GM23338 (cell line): ENCODE results near the gene KLHL8. TPM values are rescaled to one million over a fixed set of nuclear protein-coding genes. Genes with fewer than 3 reads are reported as not detected.

Experiments
- ATAC-seq: fragments of 200-7000 bp; cut with Tn5 transposase; 3 replicates; pipeline ENCODE4 v1.9.1; 2020
- DNase-seq: peaks from one replicate; pipeline ENCODE4 v3.0.0-alpha.2; 2015; ENCODE audit warnings: low spot score
- H2AFZ ChIP-seq: fragments of 200-600 bp; sonication (generic); 2 replicates; pipeline ENCODE4 v1.8.0; 2016; ENCODE audit warnings: antibody characterized with exemption, mild to moderate bottlenecking, moderate library complexity
- H3F3A ChIP-seq: fragments of 200-600 bp; sonication (generic); replicated peaks from 2 replicates; pipeline ENCODE4 v1.8.0; 2017; ENCODE audit warnings: antibody characterized with exemption, mixed run types, low read depth
- H3K27ac ChIP-seq: fragments of 200-600 bp; sonication (generic); 2 replicates; pipeline ENCODE4 v1.6.1; 2016; ENCODE audit warnings: low read depth
- H3K27me3 ChIP-seq: fragments of 200-600 bp; sonication (generic); 2 replicates; pipeline ENCODE4 v1.8.0; 2016; ENCODE audit warnings: mild to moderate bottlenecking, mixed run types, moderate library complexity; ENCODE audit not compliant: insufficient read depth
- H3K36me3 ChIP-seq: fragments of 200-600 bp; sonication (generic); 2 replicates; pipeline ENCODE4 v1.8.0; 2016; ENCODE audit warnings: mild to moderate bottlenecking; ENCODE audit not compliant: insufficient read depth
- H3K4me1 ChIP-seq: fragments of 200-600 bp; sonication (generic); 2 replicates; pipeline ENCODE4 v1.8.0; 2016; ENCODE audit warnings: mild to moderate bottlenecking, moderate library complexity; ENCODE audit not compliant: insufficient read depth
- H3K4me2 ChIP-seq: fragments of 200-600 bp; sonication (generic); 2 replicates; pipeline ENCODE4 v1.7.1; 2017; ENCODE audit warnings: mixed run types
- H3K4me3 ChIP-seq: fragments of 200-600 bp; sonication (generic); 2 replicates; pipeline ENCODE4 v1.6.1; 2016; ENCODE audit warnings: mixed run types
- H3K79me2 ChIP-seq: fragments of 200-600 bp; sonication (generic); replicated peaks from 2 replicates; pipeline ENCODE4 v1.8.0; 2017; ENCODE audit warnings: mild to moderate bottlenecking; ENCODE audit not compliant: insufficient read depth
- H3K9me2 ChIP-seq: fragments of 200-600 bp; sonication (generic); 2 replicates; pipeline ENCODE4 v1.8.0; 2017; ENCODE audit not compliant: insufficient read depth
- H4K20me1 ChIP-seq: fragments of 200-600 bp; sonication (generic); replicated peaks from 2 replicates; pipeline ENCODE4 v1.8.0; 2017; ENCODE audit warnings: mild to moderate bottlenecking; ENCODE audit not compliant: insufficient read depth
- H3K27ac Mint-ChIP-seq: 2 replicates; pipeline ENCODE4 v1.8.0; 2020; ENCODE audit warnings: inconsistent platforms, mild to moderate bottlenecking, moderate library complexity, mixed read lengths
- H3K27me3 Mint-ChIP-seq: 3 replicates; pipeline ENCODE4 v1.8.0; 2022; ENCODE audit warnings: low read depth, mild to moderate bottlenecking, moderate library complexity, mixed read lengths, inconsistent platforms; ENCODE audit not compliant: insufficient read depth, poor library complexity
- H3K36me3 Mint-ChIP-seq: 3 replicates; pipeline ENCODE4 v1.8.0; 2021; ENCODE audit warnings: low read depth, mild to moderate bottlenecking, inconsistent platforms, moderate library complexity, mixed read lengths
- H3K4me1 Mint-ChIP-seq: 3 replicates; pipeline ENCODE4 v1.8.0; 2020; ENCODE audit warnings: mild to moderate bottlenecking, inconsistent platforms, mixed read lengths
- H3K4me3 Mint-ChIP-seq: 3 replicates; pipeline ENCODE4 v1.8.0; 2021; ENCODE audit warnings: moderate library complexity, mild to moderate bottlenecking, inconsistent platforms, mixed read lengths
- H3K9me3 Mint-ChIP-seq: 3 replicates; pipeline ENCODE4 v1.8.0; 2020; ENCODE audit warnings: moderate library complexity, mild to moderate bottlenecking, inconsistent platforms, mixed read lengths
- CREB1 ChIP-seq: fragments of 250-450 bp; sonication (Bioruptor Pico); IDR thresholded peaks from 2 replicates; pipeline ENCODE4 v1.5.0; 2020; ENCODE audit warnings: low read depth, mild to moderate bottlenecking, moderate library complexity
- EZH2 ChIP-seq: fragments of 200-600 bp; sonication (generic); IDR thresholded peaks from one replicate; pipeline ENCODE4 v1.8.0; 2017; ENCODE audit warnings: antibody characterized with exemption, mild to moderate bottlenecking, low read depth; ENCODE audit not compliant: unreplicated experiment
- JUNB ChIP-seq: IDR thresholded peaks from one replicate; pipeline ENCODE4 v1.6.1; 2016; ENCODE audit warnings: antibody characterized with exemption; ENCODE audit not compliant: unreplicated experiment
- POLR2AphosphoS5 ChIP-seq: IDR thresholded peaks from 2 replicates; pipeline ENCODE4 v1.6.1; 2016; ENCODE audit warnings: antibody characterized with exemption, low read depth
- STAT1 ChIP-seq: IDR thresholded peaks from one replicate; pipeline ENCODE4 v1.6.1; 2016; ENCODE audit warnings: antibody characterized with exemption; ENCODE audit not compliant: unreplicated experiment
- ZNF114 ChIP-seq: fragments of 250-450 bp; sonication (Bioruptor Pico); IDR thresholded peaks from 2 replicates; pipeline ENCODE4 v1.5.0; 2020; ENCODE audit warnings: mild to moderate bottlenecking, moderate library complexity
- polyA plus RNA-seq: library from polyadenylated mRNA; unstranded; fragments of >200 nt; fragmentation: Nextera tagmentation; extraction: Ambion mirVana; gene quantifications from 2 replicates; pipeline ENCODE4 v1.2.1, GENCODE V29; 2016
- total RNA-seq: library from RNA; depleted of rRNA; stranded (reverse); fragments of >200 nt; shearing (Covaris generic); gene quantifications from 2 replicates; pipeline ENCODE4 v1.2.3, GENCODE V29; 2014
- TF ChIP-seq, protein P1 (sequence below): fragments of 250-450 bp; sonication (Bioruptor Pico); IDR thresholded peaks from 2 replicates; pipeline ENCODE4 v1.5.0; 2020; ENCODE audit warnings: mild to moderate bottlenecking, moderate library complexity

Gene KLHL8
- total and polyA plus RNA-seq, 2 experiments from 2014 or later: 3.3 to 7.2 TPM

DNA sequence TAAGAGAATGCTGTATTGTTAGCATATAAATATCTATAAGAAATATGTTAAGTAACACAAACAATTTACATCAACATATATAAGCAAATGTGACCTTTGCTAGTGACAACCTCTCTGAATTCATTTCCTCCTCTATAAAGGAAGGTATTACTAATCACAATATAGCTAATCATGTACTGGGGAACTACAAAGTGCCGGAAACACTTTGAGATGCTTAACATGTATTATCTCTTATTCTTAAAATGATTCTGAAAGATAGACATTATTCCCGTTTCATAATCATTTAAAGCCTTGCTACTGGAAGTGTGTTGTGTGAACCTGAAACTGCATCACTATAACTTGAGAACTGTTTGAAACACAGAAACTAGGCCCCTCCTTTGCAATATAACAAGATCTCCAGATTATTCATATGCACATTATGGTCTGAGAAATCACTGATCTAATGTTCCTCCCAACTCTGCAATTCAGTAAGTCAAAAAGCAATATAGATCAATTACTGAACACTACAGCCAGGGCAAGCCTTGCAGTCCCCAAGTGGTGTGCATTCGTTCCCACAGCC is 54.0 kb downstream of the KLHL8 start:
- Histone ChIP-seq H3K4me3 (no peak overlapping the region), H3K79me2 (no peaks in the 10 kb centered on the region), H3K9me2 (no peaks in the 10 kb centered on the region; the same call in 1 of the 2 replicates), H2AFZ (no peak overlapping the region), H3K27ac (no peak overlapping the region), H3K4me2 (no peak overlapping the region), H4K20me1 (no peaks in the 10 kb centered on the region; the same call in 1 of the 2 replicates), H3K36me3 (no peaks in the 10 kb centered on the region; the same call in 1 of the 2 replicates), H3K27me3 (no peaks in the 10 kb centered on the region), H3K4me1 (no peaks in the 10 kb centered on the region; the same call in 1 of the 2 replicates), H3F3A (no peaks in the 10 kb centered on the region)
- TF ChIP-seq ZNF114 (CRISPR knock-in tag) (no peak), EZH2 (no peak)
- no peaks in the 10 kb centered on the region for H3K4me1 Mint-ChIP-seq
- no peak overlapping the region for H3K4me3 Mint-ChIP-seq
- no peaks in the 10 kb centered on the region for H3K36me3 Mint-ChIP-seq
- H3K9me3 Mint-ChIP-seq: no peaks in the 10 kb centered on the region
- no peaks in the 10 kb centered on the region for H3K27me3 Mint-ChIP-seq
- no peak overlapping the region for H3K27ac Mint-ChIP-seq
- DNase-seq (no peak), ATAC-seq (no peak)

GRCh38 chr4:87165892-87166291 is 54.5 kb downstream of the KLHL8 start:
- Histone ChIP-seq H2AFZ (no peak overlapping the region), H3F3A (no peaks in the 10 kb centered on the region), H3K4me3 (no peak overlapping the region), H3K36me3 (no peaks in the 10 kb centered on the region; the same call in 1 of the 2 replicates), H3K9me2 (no peaks in the 10 kb centered on the region; the same call in 1 of the 2 replicates), H3K4me2 (no peak overlapping the region), H4K20me1 (no peaks in the 10 kb centered on the region; the same call in 1 of the 2 replicates), H3K27ac (no peak overlapping the region), H3K4me1 (no peaks in the 10 kb centered on the region; the same call in 1 of the 2 replicates), H3K27me3 (no peaks in the 10 kb centered on the region), H3K79me2 (no peaks in the 10 kb centered on the region)
- H3K36me3 Mint-ChIP-seq: no peaks in the 10 kb centered on the region
- H3K27ac Mint-ChIP-seq: no peak overlapping the region
- no peak overlapping the region for H3K4me3 Mint-ChIP-seq
- H3K27me3 Mint-ChIP-seq: no peaks in the 10 kb centered on the region
- no peak for DNase-seq
- ATAC-seq: no peak
- no peaks in the 10 kb centered on the region for H3K9me3 Mint-ChIP-seq
- no peaks in the 10 kb centered on the region for H3K4me1 Mint-ChIP-seq
- TF ChIP-seq ZNF114 (CRISPR knock-in tag) (no peak), STAT1 (no peak), POLR2AphosphoS5 (no peak), EZH2 (no peak)

- no peaks in the 10 kb centered on the region for H3K4me1 Mint-ChIP-seq
- no peaks in the 10 kb centered on the region for H3K79me2 ChIP-seq
- H3K9me3 Mint-ChIP-seq: no peaks in the 10 kb centered on the region
- no peaks in the 10 kb centered on the region for H3K27me3 ChIP-seq
- TF ChIP-seq JUNB: no peak
- no peak for TF ChIP-seq CREB1 (CRISPR knock-in tag)
- TF ChIP-seq STAT1: no peak
- TF ChIP-seq, protein P1, sequence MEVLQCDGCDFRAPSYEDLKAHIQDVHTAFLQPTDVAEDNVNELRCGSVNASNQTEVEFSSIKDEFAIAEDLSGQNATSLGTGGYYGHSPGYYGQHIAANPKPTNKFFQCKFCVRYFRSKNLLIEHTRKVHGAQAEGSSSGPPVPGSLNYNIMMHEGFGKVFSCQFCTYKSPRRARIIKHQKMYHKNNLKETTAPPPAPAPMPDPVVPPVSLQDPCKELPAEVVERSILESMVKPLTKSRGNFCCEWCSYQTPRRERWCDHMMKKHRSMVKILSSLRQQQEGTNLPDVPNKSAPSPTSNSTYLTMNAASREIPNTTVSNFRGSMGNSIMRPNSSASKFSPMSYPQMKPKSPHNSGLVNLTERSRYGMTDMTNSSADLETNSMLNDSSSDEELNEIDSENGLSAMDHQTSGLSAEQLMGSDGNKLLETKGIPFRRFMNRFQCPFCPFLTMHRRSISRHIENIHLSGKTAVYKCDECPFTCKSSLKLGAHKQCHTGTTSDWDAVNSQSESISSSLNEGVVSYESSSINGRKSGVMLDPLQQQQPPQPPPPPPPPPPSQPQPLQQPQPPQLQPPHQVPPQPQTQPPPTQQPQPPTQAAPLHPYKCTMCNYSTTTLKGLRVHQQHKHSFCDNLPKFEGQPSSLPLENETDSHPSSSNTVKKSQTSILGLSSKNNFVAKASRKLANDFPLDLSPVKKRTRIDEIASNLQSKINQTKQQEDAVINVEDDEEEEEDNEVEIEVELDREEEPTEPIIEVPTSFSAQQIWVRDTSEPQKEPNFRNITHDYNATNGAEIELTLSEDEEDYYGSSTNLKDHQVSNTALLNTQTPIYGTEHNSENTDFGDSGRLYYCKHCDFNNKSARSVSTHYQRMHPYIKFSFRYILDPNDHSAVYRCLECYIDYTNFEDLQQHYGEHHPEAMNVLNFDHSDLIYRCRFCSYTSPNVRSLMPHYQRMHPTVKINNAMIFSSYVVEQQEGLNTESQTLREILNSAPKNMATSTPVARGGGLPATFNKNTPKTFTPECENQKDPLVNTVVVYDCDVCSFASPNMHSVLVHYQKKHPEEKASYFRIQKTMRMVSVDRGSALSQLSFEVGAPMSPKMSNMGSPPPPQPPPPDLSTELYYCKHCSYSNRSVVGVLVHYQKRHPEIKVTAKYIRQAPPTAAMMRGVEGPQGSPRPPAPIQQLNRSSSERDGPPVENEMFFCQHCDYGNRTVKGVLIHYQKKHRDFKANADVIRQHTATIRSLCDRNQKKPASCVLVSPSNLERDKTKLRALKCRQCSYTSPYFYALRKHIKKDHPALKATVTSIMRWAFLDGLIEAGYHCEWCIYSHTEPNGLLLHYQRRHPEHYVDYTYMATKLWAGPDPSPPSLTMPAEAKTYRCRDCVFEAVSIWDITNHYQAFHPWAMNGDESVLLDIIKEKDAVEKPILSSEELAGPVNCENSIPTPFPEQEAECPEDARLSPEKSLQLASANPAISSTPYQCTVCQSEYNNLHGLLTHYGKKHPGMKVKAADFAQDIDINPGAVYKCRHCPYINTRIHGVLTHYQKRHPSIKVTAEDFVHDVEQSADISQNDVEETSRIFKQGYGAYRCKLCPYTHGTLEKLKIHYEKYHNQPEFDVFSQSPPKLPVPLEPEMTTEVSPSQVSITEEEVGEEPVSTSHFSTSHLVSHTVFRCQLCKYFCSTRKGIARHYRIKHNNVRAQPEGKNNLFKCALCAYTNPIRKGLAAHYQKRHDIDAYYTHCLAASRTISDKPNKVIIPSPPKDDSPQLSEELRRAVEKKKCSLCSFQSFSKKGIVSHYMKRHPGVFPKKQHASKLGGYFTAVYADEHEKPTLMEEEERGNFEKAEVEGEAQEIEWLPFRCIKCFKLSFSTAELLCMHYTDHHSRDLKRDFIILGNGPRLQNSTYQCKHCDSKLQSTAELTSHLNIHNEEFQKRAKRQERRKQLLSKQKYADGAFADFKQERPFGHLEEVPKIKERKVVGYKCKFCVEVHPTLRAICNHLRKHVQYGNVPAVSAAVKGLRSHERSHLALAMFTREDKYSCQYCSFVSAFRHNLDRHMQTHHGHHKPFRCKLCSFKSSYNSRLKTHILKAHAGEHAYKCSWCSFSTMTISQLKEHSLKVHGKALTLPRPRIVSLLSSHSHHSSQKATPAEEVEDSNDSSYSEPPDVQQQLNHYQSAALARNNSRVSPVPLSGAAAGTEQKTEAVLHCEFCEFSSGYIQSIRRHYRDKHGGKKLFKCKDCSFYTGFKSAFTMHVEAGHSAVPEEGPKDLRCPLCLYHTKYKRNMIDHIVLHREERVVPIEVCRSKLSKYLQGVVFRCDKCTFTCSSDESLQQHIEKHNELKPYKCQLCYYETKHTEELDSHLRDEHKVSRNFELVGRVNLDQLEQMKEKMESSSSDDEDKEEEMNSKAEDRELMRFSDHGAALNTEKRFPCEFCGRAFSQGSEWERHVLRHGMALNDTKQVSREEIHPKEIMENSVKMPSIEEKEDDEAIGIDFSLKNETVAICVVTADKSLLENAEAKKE (CRISPR knock-in tag): no peak
- no peak for DNase-seq
- no peaks in the 10 kb centered on the region for H4K20me1 ChIP-seq
- no peak overlapping the region for H3K27ac Mint-ChIP-seq
- no peak overlapping the region for H3K27ac ChIP-seq
- H3F3A ChIP-seq: no peaks in the 10 kb centered on the region
- H3K36me3 ChIP-seq: no peaks in the 10 kb centered on the region
- H3K4me1 ChIP-seq: 0 out of 2 replicates have a peak, but pooled peaks cover 3% of the 10 kb centered on the region
- H3K4me3 ChIP-seq: no peak overlapping the region
- no peak overlapping the region for H3K4me2 ChIP-seq
- H3K36me3 Mint-ChIP-seq: no peaks in the 10 kb centered on the region
- no peak overlapping the region for H2AFZ ChIP-seq
- H3K27me3 Mint-ChIP-seq: peaks cover 2% of the 10 kb centered on the region
- no peaks in the 10 kb centered on the region for H3K9me2 ChIP-seq
- ATAC-seq: no peak
- no peak overlapping the region for H3K4me3 Mint-ChIP-seq
These were observed 67.1 kb downstream of the KLHL8 start for GRCh38 chr4:87153078-87153870.
